GM03348 (cell line): ENCODE results near the gene HOATZ.

Experiments used
- DNase-seq: peaks from one replicate; pipeline ENCODE4 v3.0.0; 2012; ENCODE audit warnings: low spot score

HOATZ gene

DNA sequence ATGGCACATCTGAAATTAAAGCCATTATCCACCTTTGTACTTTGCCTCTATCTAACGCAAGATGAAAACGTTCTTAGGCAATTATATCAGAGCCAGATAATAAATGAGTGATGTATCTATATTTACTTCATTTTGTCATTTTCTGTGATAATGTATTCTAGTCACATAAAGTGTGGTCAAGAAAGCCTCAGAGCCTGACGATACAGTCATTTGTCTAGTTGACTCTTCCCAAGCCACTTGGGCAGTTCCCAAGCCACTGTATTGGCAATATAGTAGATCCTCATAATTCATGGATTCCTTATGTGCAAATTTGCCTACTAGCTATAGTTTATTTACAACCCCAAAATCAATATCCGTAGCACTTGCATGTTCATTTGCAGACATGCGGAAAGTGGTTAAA lies 7.8 kb downstream of the HOATZ start:
- no peak for DNase-seq

- no peak for DNase-seq
Observed at GRCh38 chr11:111523343-111523742, 8.8 kb downstream of the HOATZ start.

- DNase-seq: no peak
Observed at GRCh38 chr11:111524056-111524455, 9.5 kb downstream of the HOATZ start.

- DNase-seq: no peak
Observed at GRCh38 chr11:111525456-111525855, 10.9 kb downstream of the HOATZ start.

DNA sequence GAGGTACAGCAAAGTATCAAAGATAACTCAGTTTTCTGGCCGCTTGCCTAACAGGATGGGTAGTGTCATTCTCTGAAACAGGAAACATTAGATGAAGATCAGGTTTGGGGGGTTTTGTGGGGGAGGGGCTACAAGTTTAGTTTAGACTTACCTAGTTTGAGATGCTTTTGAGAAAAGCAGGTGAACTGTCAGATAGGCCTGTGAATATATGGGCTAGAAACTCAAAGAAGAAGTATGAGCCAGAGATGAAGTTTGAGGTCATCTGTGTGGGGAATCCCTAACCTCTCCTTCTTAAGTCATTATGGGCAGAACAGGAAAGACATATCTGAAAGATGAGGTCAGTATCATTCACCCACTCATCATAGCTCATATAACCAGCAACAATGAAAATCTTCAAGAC lies 11.9 kb downstream of the HOATZ start:
- peak; percentile 65 for DNase-seq

DNA sequence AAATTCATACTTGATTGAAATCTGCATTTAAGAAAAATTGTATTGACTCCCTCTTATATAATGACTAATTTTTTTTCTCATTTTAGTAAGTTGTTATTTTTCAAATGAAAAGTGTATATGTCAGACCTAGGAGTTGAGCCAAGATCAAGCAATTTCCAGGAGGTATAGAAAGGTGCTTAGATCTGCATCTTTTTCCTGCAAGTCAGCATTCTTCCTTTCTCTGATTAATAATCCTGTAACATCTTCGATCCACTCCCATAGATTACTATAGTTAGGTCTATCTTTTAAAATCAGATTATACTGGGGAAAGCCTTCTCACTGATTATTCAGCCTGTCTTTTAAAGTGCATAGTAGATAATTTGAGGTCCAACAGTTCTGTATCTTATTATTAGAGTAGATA lies 12.7 kb downstream of the HOATZ start:
- no peak for DNase-seq

- DNase-seq: no peak
Observed at GRCh38 chr11:111528557-111528956, 14.0 kb downstream of the HOATZ start.

GRCh38 chr11:111530091-111530490 lies 15.5 kb downstream of the HOATZ start:
- no peak for DNase-seq

- DNase-seq: peak; percentile 35
Observed at GRCh38 chr11:111531136-111531535, 16.6 kb downstream of the HOATZ start.

DNA sequence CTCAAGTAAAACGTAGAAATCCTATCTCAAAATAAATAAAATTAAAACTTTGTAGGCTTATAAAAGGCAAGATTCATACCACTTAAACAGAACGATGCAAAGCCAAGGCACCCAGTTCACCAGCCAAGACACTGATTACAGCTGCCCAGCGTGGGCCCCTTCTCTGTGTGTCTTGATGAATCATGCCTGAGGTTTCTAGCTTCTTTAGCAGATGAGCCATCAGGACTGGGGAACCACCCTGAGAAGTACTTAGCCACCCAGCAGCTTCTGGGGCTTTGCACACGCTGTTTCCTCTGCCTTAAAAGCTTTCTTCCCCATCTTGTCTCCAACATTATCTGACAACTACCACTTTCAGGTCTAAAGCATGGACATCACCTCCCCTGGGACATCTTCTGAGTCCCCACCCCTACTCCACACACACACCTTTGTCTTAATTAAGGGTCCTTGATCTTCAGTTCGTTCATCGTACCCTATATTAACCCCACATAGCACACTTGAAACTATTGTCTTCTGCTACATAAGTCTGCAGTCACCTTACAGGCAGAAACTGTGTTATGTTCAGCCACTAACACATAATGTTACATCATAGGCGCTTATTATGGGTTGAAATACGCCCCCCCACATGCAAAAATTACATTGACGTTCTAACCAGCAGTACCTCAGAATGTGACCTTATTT lies 17.2 kb downstream of the HOATZ start:
- peak; percentile 87 for DNase-seq

GRCh38 chr11:111532365-111532709 lies 17.8 kb downstream of the HOATZ start:
- no peak for DNase-seq

DNA sequence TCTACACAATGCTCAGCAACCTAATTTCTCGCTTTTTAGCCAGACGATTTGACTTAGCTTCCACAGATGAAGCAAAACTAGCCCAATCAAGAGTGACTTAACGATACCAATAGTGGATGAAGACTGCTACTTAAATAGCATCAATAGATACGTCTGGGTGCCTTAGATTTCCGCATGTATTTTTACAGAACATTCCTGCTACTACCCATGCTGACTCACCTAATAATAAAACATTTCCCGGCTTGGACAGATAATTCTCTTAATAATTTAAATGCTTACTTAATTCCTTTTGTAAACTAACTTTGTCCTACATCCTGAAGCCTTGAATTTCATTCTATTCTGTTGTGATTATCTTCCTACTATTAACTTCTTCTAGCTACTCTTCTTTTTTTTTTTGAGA lies 20.7 kb downstream of the HOATZ start:
- no peak for DNase-seq

GRCh38 chr11:111537336-111537860 lies 22.8 kb downstream of the HOATZ start:
- DNase-seq: no peak

DNA sequence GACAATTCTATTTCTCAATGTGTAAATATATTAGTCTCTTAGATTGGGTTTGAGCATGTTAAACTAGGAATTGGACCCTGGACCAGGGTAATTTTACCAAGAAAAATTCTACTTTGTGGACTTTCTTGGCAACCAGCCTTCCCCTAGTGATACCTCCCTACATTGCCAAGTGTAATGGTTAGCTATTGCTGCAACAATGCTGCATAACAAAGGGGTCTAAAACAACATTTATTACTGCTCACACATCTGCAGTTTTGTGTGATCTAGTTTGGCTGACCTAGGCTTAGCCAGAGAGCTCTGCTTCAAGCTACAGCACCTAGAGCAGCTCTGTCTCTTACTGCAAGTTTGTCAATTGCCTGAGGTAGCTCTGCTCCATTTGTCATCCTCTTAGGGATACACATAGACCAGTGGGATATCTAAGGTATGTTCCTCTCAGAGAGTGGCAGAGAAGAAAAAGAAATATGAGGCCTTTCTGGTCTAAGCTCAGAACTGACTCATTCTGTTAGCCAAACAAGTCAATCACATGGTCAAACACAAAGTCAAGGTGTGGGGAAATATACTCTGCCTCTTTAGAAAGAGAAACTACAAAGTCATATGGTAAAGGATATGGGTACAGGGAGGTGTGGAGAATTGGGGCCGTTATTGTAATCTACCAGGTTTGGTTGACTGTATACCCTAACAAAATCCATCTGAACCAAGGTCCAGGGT lies 24.0 kb downstream of the HOATZ start:
- no peak for DNase-seq

DNA sequence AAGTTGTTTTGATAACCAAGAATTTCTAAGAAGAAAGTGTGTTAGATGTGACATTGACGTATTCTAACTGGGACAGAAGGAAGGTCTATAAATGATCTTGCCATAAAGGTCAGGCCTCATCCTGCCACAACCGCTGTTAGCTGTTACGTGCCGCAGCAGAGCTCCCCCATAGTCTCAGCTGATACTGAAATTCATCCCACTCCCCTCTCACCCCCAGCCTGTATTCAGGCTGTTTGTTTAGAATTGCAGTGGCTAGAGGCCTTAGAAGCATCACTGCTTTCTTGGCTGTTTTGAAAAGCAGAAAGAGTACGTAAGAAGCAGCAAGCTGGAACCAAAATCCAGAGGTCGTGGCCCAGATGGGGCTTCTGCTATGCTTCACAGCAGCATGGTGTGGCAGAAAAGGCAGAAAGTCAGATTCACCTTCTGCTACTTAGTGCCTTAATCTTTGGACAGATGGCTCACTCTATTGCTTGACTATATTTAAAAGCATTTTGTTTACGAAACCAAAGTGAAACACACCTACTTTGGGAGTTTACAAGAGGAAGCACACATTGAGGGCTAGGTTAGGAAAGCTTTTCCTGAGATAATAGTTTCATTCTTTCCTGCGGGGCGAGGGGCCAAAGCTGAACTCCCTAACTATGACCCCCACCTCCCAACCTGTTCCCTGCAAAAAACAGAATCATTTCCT lies 25.0 kb downstream of the HOATZ start:
- DNase-seq: no peak

DNA sequence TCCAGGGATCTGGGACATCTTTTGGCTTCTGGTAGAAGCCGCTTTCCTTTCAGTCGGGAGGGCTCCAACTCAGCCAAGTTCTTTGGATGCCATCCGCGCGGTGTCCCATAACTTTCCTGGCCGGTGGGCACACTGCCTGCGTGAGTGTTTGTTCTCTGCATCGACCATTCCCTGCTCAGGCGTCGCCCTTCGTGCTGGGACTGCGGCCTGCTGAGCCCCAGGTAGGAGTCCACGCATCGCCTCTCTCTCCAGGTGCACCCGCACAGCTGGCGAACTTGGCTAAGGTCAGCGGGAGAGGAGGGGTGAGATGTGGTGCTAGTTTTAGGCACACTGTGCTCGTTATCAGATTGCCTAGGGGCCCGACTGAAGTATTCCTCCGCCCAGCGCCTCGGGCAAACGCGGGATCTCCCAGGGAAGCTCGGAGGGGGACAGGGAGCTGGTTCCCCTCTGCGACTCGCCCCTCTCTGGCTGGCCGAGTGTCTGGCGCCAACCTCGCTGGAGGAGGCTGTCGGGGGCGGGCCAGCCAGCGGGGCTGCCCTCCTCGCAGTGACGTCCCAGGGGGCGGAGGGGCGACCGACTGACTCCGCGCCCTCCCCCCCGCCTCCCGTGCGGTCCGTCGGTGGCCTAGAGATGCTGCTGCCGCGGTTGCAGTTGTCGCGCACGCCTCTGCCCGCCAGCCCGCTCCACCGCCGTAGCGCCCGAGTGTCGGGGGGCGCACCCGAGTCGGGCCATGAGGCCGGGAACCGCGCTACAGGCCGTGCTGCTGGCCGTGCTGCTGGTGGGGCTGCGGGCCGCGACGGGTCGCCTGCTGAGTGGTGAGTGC lies 25.7 kb downstream of the HOATZ start, which contains the start of gene LAYN:
Gene LAYN, plus strand, starts transcription at position 607 of the 823 bp plus-strand sequence. Its CDS starts 124 bp downstream, at position 731.
- peak; percentile 93 for DNase-seq

GRCh38 chr11:111540937-111541253 lies 26.3 kb downstream of the HOATZ start:
- no peak for DNase-seq

GRCh38 chr11:111541254-111542061 lies 26.9 kb downstream of the HOATZ start:
- peak; percentile 72 for DNase-seq

DNA sequence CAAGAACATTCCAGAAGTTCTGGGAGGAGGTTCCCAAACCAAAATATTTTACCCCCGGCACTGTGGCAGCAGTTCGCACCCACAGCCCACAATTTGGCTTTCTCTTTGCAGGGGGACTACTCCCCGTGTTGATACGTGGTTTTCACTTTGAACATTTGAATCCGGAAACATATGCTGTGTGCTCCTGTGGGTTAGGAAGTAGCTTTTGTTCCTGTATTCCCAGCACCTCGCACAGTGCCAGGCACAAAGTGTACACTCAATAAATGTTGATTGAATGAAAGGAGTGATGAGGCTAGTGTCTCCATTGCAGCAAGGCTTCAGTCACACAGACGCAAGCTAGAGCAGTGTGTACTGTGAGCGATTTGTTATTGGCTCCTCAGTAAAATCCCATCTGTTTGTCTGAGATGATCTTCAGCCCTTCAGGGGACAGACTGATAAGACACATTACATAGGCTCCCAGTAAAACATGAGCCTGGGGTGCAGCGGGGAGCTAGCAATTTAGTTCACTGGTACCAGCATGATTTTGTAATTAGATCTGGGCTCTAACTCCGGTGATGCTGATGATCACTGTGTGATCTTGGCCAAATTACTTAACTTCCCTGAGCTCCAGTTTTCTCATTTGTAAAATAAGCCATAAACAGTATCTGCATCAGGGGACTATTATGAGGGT lies 28.2 kb downstream of the HOATZ start:
- DNase-seq: no peak

DNA sequence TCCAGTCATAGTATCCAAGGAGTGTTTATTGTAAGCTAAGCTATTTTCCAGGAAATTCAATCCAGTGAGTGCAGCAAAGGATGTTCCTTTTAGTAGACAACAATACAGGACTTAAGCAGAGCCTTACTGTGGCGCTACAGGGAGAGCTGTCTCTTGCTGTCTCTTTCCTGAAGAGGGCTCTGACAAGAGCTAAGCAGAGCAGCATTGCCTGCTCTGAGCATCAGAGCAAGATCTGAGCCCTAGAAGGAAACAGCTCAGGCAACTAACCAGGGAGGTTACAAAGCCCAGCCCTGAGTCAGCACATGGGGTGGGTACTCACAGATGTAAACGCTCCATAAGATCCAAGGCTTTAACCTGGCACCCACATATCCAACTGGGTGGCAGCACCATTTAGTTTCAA lies 33.9 kb downstream of the HOATZ start:
- no peak for DNase-seq
